ENCODE results near the gene EFHC1. TPM values are rescaled to one million over a fixed set of nuclear protein-coding genes. Genes with fewer than 3 reads are reported as not detected.

EFHC1 gene
- polyA plus RNA-seq, 1 donor from 2014 or later, result 173 TPM

DNA sequence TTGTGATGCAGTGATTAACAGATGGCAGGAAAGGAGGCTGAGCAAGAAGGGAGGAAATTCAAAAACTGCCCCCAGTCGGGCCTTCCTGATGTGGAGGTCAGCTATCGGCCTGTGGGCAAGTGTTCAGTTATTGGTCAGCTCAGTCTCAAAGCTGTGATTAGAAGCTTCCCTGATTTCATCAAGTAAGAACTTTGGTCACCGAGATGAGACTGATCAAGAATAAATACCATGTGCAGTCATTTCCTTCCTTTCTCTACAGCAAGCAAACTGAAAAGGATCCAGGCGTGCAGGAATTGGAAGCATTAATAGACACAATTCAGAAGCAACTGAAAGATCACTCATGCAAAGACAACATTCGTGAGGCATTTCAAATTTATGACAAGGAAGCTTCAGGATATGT is 69.7 kb downstream of the EFHC1 start:
- no peaks in the 10 kb centered on the region for H3K27me3 ChIP-seq (ENCODE audit: insufficient read depth, low read depth, low read length)
- no peaks in the 10 kb centered on the region for H3K9me2 ChIP-seq (ENCODE audit: insufficient read depth, low read length)
- H3K4me3 ChIP-seq (ENCODE audit: low read length), result no peak overlapping the region
- H3K79me2 ChIP-seq (replicated peaks; ENCODE audit: insufficient read depth, low read length), result no peaks in the 10 kb centered on the region
- no peaks in the 10 kb centered on the region for H4K20me1 ChIP-seq (ENCODE audit: insufficient read depth)
- H3K9ac ChIP-seq (ENCODE audit: low read length), result no peak overlapping the region
- no peaks in the 10 kb centered on the region for H3K9me3 ChIP-seq (ENCODE audit: low read length)
- no peak overlapping the region for H3K4me2 ChIP-seq (ENCODE audit: low read length)
- H3K27ac ChIP-seq (ENCODE audit: low read length), result no peak overlapping the region
- no peaks in the 10 kb centered on the region for H3F3A ChIP-seq (ENCODE audit: insufficient read depth, low read length, poor library complexity, severe bottlenecking)
- no peak overlapping the region for H2AFZ ChIP-seq (ENCODE audit: low read depth, low read length)
- TF ChIP-seq MXI1 (conservative IDR thresholded peaks at IDR 0.05; ENCODE audit: poor library complexity, severe bottlenecking) (no peak), EZH2 (IDR thresholded peaks at IDR 0.05; ENCODE audit: borderline replicate concordance, insufficient read depth, low read length, poor library complexity, severe bottlenecking) (no peak)
- peaks cover 5% of the 10 kb centered on the region for H3K36me3 ChIP-seq (ENCODE audit: insufficient read depth, low read length)

GRCh38 chr6:52491203-52492069 is 71.3 kb downstream of the EFHC1 start:
- Histone ChIP-seq H3K4me3 (ENCODE audit: low read length) (no peak overlapping the region), H3K9me2 (ENCODE audit: insufficient read depth, low read length) (no peaks in the 10 kb centered on the region)

More at GRCh38 chr6:52491203-52492069, 71.3 kb downstream of the EFHC1 start:
- Histone ChIP-seq H3K9ac (ENCODE audit: low read length) (no peak overlapping the region), H3K4me2 (ENCODE audit: low read length) (no peak overlapping the region), H4K20me1 (ENCODE audit: insufficient read depth) (no peaks in the 10 kb centered on the region), H2AFZ (ENCODE audit: low read depth, low read length) (no peak overlapping the region), H3F3A (ENCODE audit: insufficient read depth, low read length, poor library complexity, severe bottlenecking) (no peaks in the 10 kb centered on the region), H3K27me3 (ENCODE audit: insufficient read depth, low read depth, low read length) (no peaks in the 10 kb centered on the region), H3K36me3 (ENCODE audit: insufficient read depth, low read length) (peaks cover 9% of the 10 kb centered on the region), H3K9me3 (ENCODE audit: low read length) (no peaks in the 10 kb centered on the region), H3K27ac (ENCODE audit: low read length) (no peak overlapping the region), H3K79me2 (replicated peaks; ENCODE audit: insufficient read depth, low read length) (no peaks in the 10 kb centered on the region)
- TF ChIP-seq CTCF (IDR thresholded peaks at IDR 0.05; ENCODE audit: poor library complexity, severe bottlenecking) (no peak), TAF1 (IDR thresholded peaks at IDR 0.05; ENCODE audit: low read depth) (no peak), EZH2 (IDR thresholded peaks at IDR 0.05; ENCODE audit: borderline replicate concordance, insufficient read depth, low read length, poor library complexity, severe bottlenecking) (no peak), MXI1 (conservative IDR thresholded peaks at IDR 0.05; ENCODE audit: poor library complexity, severe bottlenecking) (no peak), POLR2AphosphoS5 (IDR thresholded peaks at IDR 0.05) (no peak), RAD21 (conservative IDR thresholded peaks at IDR 0.05) (no peak), EP300 (conservative IDR thresholded peaks at IDR 0.05; ENCODE audit: poor library complexity, severe bottlenecking) (no peak), SMC3 (conservative IDR thresholded peaks at IDR 0.05; ENCODE audit: poor library complexity) (no peak)
- TF ChIP-seq, protein P1, sequence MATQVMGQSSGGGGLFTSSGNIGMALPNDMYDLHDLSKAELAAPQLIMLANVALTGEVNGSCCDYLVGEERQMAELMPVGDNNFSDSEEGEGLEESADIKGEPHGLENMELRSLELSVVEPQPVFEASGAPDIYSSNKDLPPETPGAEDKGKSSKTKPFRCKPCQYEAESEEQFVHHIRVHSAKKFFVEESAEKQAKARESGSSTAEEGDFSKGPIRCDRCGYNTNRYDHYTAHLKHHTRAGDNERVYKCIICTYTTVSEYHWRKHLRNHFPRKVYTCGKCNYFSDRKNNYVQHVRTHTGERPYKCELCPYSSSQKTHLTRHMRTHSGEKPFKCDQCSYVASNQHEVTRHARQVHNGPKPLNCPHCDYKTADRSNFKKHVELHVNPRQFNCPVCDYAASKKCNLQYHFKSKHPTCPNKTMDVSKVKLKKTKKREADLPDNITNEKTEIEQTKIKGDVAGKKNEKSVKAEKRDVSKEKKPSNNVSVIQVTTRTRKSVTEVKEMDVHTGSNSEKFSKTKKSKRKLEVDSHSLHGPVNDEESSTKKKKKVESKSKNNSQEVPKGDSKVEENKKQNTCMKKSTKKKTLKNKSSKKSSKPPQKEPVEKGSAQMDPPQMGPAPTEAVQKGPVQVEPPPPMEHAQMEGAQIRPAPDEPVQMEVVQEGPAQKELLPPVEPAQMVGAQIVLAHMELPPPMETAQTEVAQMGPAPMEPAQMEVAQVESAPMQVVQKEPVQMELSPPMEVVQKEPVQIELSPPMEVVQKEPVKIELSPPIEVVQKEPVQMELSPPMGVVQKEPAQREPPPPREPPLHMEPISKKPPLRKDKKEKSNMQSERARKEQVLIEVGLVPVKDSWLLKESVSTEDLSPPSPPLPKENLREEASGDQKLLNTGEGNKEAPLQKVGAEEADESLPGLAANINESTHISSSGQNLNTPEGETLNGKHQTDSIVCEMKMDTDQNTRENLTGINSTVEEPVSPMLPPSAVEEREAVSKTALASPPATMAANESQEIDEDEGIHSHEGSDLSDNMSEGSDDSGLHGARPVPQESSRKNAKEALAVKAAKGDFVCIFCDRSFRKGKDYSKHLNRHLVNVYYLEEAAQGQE (IDR thresholded peaks at IDR 0.05; ENCODE audit: borderline replicate concordance), result no peak

All from neural cell (in vitro differentiated cells).